Sciatic nerve (tissue), 2 donors: ENCODE measurements around the gene STAMBP. TPM values are rescaled to one million over a fixed set of nuclear protein-coding genes. Genes with fewer than 3 reads are reported as not detected.
A peak's percentile ranks its signal among the peaks of the same experiment; 100 is the strongest.
"Not testable (repeated sequence)": the region's sequence is repeated elsewhere in the genome, so short reads cannot be mapped to it uniquely, and the experiment has no call there.

ENCODE experiments used
- ATAC-seq: fragments of 200-7000 bp; cut with Tn5 transposase; one replicate; pipeline ENCODE4 v1.9.1; 2020; ENCODE audit warnings: mild to moderate bottlenecking, moderate library complexity
- DNase-seq: peaks from one replicate; pipeline ENCODE4 v3.0.0-alpha.2; 2020; ENCODE audit warnings: low spot score
- intact Hi-C: fragments of 100-400 bp; cut with DNase I; formaldehyde crosslinking; loops from one replicate; pipeline ENCODE4 v1.14.2; 2022
- total RNA-seq: library from RNA; stranded (reverse); fragmentation: NEBNext Ultra II Directional; extraction: Animal tissue kit (Norgen Biotek cat#: 25700); gene quantifications from one replicate; pipeline ENCODE4 v1.2.1, GENCODE V29; 2021
- donor health status: DM: no; HTN: no; CAD: no.
- donor health status: DM: no; HTN: no; CAD: no.

STAMBP gene
- total RNA-seq, 1 donor from 2014 or later: 41.5 TPM

DNA sequence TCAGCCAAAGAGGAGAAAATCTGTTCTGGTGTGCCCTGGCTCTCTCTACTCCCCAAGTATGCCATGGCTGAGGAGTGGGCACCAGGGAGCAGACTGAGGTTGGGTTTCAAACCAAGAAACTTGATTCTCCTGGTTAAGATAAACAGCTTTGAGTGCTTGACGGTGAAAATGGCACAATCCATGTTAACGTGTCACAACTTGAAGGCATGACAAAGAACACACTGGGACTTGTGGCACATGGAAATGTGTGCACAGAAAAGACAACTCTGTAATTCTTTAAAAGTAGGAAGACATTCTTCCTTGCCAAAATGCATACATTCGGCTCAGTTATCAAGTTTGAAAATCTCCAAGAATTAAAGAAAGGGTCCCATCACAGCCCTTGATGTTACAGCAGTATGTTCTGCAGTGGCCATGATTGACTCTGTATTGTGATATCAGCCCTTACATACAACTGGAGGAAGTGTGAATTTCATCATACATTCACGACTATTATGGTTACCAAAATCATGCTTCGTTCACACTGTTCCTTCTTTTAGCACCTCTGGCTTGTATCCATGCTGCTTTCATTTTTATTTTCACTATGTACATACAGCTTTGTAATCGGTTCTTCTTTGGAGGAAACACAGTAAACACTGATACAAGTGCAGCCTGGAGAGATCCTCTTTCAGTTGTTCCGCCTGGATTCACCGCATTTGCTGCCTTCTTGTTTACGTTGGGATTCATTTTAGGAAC, 48.5 kb downstream of the STAMBP start:
- DNase-seq: no peak
- intact Hi-C loops: no loop called here
- ATAC-seq: peak; percentile 53

GRCh38 chr2:73877984-73878383, 49.2 kb downstream of the STAMBP start:
- DNase-seq, intact Hi-C loops, ATAC-seq: not testable (repeated sequence)

DNA sequence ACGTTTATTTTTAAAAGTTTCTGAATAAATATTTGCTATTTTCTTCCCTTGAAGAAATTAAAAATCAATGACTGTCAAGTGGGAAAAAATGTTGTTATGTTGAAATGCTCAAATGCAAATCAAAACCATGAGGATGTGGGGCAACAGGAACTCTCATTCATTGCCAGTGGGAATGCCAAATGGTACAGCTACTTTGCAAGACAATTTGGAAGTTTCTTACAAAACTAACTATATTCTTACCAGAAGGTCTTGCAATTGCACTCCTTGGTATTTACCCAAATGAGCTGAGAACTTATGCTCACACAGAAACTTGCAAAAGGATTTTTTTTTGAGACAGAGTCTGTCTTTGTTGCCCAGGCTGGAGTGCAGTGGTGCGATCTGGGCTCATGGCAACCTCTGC, 56.6 kb downstream of the STAMBP start:
- DNase-seq (no peak), ATAC-seq (no peak)
- intact Hi-C loops: no loop called here

GRCh38 chr2:73886357-73886756, 57.6 kb downstream of the STAMBP start:
- DNase-seq: no peak
- no peak for ATAC-seq
- intact Hi-C loops: no loop called here

- intact Hi-C loops, ATAC-seq, DNase-seq: not testable (repeated sequence)
These were observed 59.0 kb downstream of the STAMBP start for GRCh38 chr2:73887596-73888353.

GRCh38 chr2:73888388-73888787, 59.6 kb downstream of the STAMBP start:
- DNase-seq (no peak), ATAC-seq (no peak)
- intact Hi-C loops: no loop called here

GRCh38 chr2:73889206-73889605, 60.4 kb downstream of the STAMBP start:
- intact Hi-C loops: no loop called here

DNA sequence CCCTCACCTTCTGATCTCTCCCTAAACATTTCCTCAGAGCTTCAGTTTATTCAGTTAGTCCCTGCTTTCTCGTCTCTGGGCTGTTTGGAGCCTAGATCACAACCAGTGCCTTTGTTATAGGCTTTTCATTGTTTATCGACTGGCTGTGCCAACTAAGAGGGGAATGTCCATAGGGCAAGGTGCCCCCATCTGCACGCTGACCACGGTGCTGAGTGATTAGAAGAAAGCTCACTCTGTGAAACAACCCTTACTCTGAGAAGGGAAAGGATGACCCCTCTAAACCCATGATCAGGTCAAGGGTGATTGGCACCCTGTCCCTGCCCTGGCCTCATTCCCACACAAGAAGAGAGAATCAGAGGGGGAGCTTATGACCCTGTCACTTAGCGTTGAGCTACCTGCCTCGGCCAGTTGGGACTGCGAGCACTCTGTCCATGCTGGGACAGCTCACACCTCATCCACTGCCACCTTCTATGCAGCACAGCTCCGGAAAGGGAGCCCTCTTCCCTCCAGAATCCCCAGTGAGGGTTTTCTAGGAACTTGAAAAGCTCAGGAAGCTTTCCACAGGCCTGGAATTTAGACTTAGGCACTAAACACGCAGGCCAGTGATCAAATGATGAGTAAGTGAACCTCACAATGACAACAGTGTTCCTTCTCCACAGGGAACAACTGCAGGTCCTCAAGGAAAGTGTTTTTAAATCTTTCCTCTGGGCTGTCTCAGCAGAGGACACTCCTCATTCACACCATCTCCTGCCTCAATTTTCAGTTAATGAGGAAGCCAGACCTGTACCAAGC, 61.7 kb downstream of the STAMBP start:
- ATAC-seq (no peak), DNase-seq (no peak)
- intact Hi-C loops: no loop called here

More at GRCh38 chr2:73889206-73889605, 60.4 kb downstream of the STAMBP start:
- DNase-seq (no peak), ATAC-seq (no peak)

GRCh38 chr2:73891276-73891901, 62.6 kb downstream of the STAMBP start:
- ATAC-seq (no peak), DNase-seq (no peak)

GRCh38 chr2:73892631-73893329, 64.0 kb downstream of the STAMBP start, which contains the start of gene ACTG2:
ACTG2 (plus strand) TSS chr2:73893008; CDS start chr2:73901312, 8,304 bp downstream.
- no peak for DNase-seq
- intact Hi-C loops: no loop called here
- no peak for ATAC-seq

More at GRCh38 chr2:73891276-73891901, 62.6 kb downstream of the STAMBP start:
- intact Hi-C loops: no loop called here

GRCh38 chr2:73893764-73894474, 65.2 kb downstream of the STAMBP start:
- ATAC-seq (no peak), DNase-seq (no peak)
- intact Hi-C loops: no loop called here

DNA sequence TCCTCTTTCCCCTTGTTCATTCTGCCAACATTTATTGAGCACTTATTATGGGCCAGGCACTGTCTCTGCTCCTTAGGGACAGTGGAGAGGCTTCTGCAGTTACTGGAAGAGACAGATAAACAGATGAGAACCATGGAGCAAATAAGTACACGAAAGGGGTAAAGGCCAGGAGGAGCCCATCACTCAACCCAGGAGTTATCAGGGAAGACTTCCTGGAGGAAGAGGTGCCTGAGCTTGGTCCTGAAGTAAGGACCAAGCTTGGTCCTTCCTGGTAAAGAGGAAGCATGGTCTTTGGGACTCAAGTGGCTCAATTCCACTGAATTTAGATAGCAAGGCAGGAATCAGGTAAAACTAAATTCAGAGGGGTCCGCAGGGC, 65.7 kb downstream of the STAMBP start:
- DNase-seq: no peak
- intact Hi-C loops: no loop called here

DNA sequence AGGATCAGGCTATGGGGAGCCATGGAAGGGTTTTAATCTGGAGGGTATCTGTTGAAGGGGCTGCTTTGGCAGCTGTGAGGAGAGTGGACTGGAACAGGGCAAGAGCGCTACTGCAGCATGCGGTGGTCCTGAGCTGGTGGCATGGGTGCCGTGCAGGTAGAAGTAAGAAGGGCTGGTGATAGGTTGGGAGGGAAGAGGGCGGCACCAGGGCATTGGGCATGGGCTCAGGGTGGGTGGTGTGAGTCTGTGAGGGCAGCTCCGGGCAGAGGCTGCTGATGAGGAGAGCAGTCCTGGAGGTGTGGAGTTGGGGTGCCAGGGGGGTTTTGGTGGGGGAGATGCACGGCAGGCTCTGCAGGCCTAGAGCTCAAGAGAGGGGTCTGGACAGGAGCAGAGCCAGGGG, 66.1 kb downstream of the STAMBP start:
- ATAC-seq (no peak), DNase-seq (no peak)
- intact Hi-C loops: no loop called here

More for the DNA sequence above, 65.7 kb downstream of the STAMBP start:
- no peak for ATAC-seq

DNA sequence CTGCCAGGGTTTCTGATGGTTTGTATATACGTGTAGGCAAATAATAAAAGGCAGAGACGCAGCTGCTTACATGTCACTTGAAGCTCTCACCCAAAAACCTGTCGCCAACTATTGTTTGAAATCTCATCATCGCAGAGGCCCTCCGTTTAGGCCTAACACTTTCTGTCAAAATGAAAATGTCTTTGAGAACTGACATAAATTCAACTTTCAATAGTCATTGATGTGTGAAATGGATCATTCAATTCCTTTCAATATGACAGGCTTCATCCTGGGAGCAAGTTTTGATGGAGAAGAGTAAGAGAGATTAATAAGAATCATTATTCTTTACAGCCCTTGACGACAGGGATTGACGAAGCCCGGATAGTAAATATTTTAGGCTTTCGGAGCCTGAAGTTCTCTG, 66.7 kb downstream of the STAMBP start:
- ATAC-seq (no peak), DNase-seq (no peak)
- intact Hi-C loops: no loop called here

GRCh38 chr2:73896362-73897239, 67.8 kb downstream of the STAMBP start:
- ATAC-seq: peak; percentile 97
- peak; percentile 70 for DNase-seq
- intact Hi-C loops: no loop called here

- intact Hi-C loops: no loop called here
- DNase-seq: no peak
- ATAC-seq: peak; percentile 34
These were observed 68.5 kb downstream of the STAMBP start for GRCh38 chr2:73897240-73897583.

DNA sequence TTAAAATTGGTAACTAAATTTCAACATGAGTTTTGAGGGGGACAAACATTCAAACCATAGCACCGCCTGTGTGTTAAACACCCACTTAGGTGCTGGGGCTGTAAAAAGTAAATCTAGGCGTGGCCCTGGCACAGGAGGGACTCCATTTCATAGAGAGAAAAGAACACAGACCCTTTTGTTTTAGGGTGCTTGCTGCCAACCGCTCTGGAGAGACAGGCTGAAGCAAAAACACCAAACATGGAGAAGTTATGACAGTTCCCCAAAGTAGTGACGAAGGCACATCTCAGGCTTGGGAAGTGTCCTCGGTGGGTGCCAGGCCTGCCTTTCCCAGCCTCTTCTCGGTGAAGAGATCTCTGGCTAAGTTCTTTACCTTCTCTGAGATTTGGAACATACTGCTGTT, 69.2 kb downstream of the STAMBP start:
- no peak for DNase-seq
- ATAC-seq: no peak
- intact Hi-C loops: no loop called here
